Sigmoid colon (tissue), 3 donors: ENCODE data around the gene ALG8.

Experiments
- CTCF ChIP-seq, 4 experiments: fragments of 450-650 bp in 3 of 4; fragments of 200-600 bp in 1 of 4; IDR thresholded peaks; one replicate each; pipeline ENCODE4 v1.5.1; 2016 to 2019; ENCODE audit warnings: antibody characterized with exemption in 4 of 4, mild to moderate bottlenecking in 3 of 4, moderate library complexity in 2 of 4
- POLR2A ChIP-seq, 2 donors: fragments of 450-650 bp; IDR thresholded peaks; one replicate each; pipeline ENCODE4 v1.6.1; 2016; ENCODE audit warnings: antibody characterized with exemption in 2 of 2, mild to moderate bottlenecking in 2 of 2, moderate library complexity in 2 of 2

- TF ChIP-seq CTCF (IDR thresholded peaks at IDR 0.05) (no peak), POLR2A (IDR thresholded peaks at IDR 0.05) (no peak)
These were observed 41.3 kb upstream of the ALG8 start for GRCh38 chr11:78180751-78181150.
